Ascending aorta (tissue), 2 donors: Measurements from ENCODE around the gene POMT1. TPM values are rescaled to one million over a fixed set of nuclear protein-coding genes. Genes with fewer than 3 reads are reported as not detected.
"Not testable (repeated sequence)": the region's sequence is repeated elsewhere in the genome, so short reads cannot be mapped to it uniquely, and the experiment has no call there.

Source experiments
- DNase-seq, 2 donors: peaks; one replicate each; pipeline ENCODE4 v3.0.0-alpha.2; 2019; ENCODE audit warnings: low spot score in 2 of 2
- H3K27ac ChIP-seq, 2 donors: fragments of 200-600 bp; sonication (generic); one replicate each; pipeline ENCODE4 v1.5.1; 2016 to 2017; ENCODE audit warnings: mild to moderate bottlenecking in 1 of 2
- H3K27me3 ChIP-seq: fragments of 200-600 bp; sonication (generic); one replicate; pipeline ENCODE4 v1.5.1; 2017
- H3K36me3 ChIP-seq, 2 donors: fragments of 200-600 bp; sonication (generic); one replicate each; pipeline ENCODE4 v1.5.1; 2016
- H3K4me1 ChIP-seq, 2 donors: fragments of 200-600 bp; sonication (generic); one replicate each; pipeline ENCODE4 v1.5.1; 2016 to 2017; ENCODE audit warnings: mild to moderate bottlenecking in 1 of 2
- H3K4me3 ChIP-seq, 2 donors: fragments of 200-600 bp; sonication (generic); one replicate each; pipeline ENCODE4 v1.5.1; 2016 to 2017; ENCODE audit warnings: mild to moderate bottlenecking in 1 of 2
- H3K9me3 ChIP-seq, 2 donors: fragments of 200-600 bp; sonication (generic); one replicate each; pipeline ENCODE4 v1.5.1; 2016
- CTCF ChIP-seq, 3 experiments: fragments of 200-600 bp in 2 of 3; fragments of 450-650 bp in 1 of 3; sonication (generic) in 2 of 3; IDR thresholded peaks; one replicate each; pipeline ENCODE4 v1.5.1; 2016 to 2019; ENCODE audit warnings: antibody characterized with exemption in 3 of 3, mild to moderate bottlenecking in 1 of 3, moderate library complexity in 1 of 3
- intact Hi-C: fragments of 100-400 bp; cut with DNase I; formaldehyde crosslinking; loops from one replicate; pipeline ENCODE4 v1.15.1; 2023
- total RNA-seq: library from RNA; depleted of rRNA; stranded (reverse); fragments of >200 nt; gene quantifications from one replicate; pipeline ENCODE4 v1.1.0, GENCODE V29; 2016

The POMT1 gene, protein sequence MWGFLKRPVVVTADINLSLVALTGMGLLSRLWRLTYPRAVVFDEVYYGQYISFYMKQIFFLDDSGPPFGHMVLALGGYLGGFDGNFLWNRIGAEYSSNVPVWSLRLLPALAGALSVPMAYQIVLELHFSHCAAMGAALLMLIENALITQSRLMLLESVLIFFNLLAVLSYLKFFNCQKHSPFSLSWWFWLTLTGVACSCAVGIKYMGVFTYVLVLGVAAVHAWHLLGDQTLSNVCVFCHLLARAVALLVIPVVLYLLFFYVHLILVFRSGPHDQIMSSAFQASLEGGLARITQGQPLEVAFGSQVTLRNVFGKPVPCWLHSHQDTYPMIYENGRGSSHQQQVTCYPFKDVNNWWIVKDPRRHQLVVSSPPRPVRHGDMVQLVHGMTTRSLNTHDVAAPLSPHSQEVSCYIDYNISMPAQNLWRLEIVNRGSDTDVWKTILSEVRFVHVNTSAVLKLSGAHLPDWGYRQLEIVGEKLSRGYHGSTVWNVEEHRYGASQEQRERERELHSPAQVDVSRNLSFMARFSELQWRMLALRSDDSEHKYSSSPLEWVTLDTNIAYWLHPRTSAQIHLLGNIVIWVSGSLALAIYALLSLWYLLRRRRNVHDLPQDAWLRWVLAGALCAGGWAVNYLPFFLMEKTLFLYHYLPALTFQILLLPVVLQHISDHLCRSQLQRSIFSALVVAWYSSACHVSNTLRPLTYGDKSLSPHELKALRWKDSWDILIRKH
- total RNA-seq: 128 TPM

- Histone ChIP-seq H3K9me3 (no peaks in the 10 kb centered on the region), H3K36me3 (peaks cover 22 to 23% of the 10 kb centered on the region in 2 donors), H3K4me1 (peaks cover 10 to 17% of the 10 kb centered on the region in 2 donors), H3K27me3 (no peaks in the 10 kb centered on the region), H3K27ac (peak within 1 kb of the TSS; percentile 12 to 54), H3K4me3 (peak within 1 kb of the TSS; percentile 89 to 96)
- no peak for TF ChIP-seq CTCF (IDR thresholded peaks at IDR 0.05)
- intact Hi-C loops: no loop called here
- peak; percentile 38 to 92 for DNase-seq
Observed at GRCh38 chr9:131502781-131503625, at the start of gene POMT1. POMT1 (plus strand) TSS chr9:131502918; CDS start chr9:131504219, 1,301 bp downstream.

- intact Hi-C loops: no loop called here
- H3K36me3 ChIP-seq: peaks cover 75 to 83% of the 10 kb centered on the region in 2 donors
- peak in 1 of 2 donors; percentile 5 for DNase-seq
Observed at GRCh38 chr9:131454028-131454427, 48.7 kb upstream of the POMT1 start.

GRCh38 chr9:131455655-131456054 is 47.1 kb upstream of the POMT1 start:
- peaks cover 84 to 86% of the 10 kb centered on the region in 2 donors for H3K36me3 ChIP-seq
- H3K27ac ChIP-seq, H3K4me1 ChIP-seq, H3K9me3 ChIP-seq, H3K27me3 ChIP-seq, intact Hi-C loops, H3K4me3 ChIP-seq: not testable (repeated sequence)
- DNase-seq: peak in 1 of 2 donors; percentile 24

More at GRCh38 chr9:131454028-131454427, 48.7 kb upstream of the POMT1 start:
- Histone ChIP-seq H3K9me3 (no peaks in the 10 kb centered on the region), H3K4me3 (no peak overlapping the region), H3K27me3 (no peaks in the 10 kb centered on the region), H3K27ac (no peak overlapping the region), H3K4me1 (no peaks in the 10 kb centered on the region)
- TF ChIP-seq CTCF (IDR thresholded peaks at IDR 0.05): no peak

- peak in 1 of 2 donors; percentile 34 for DNase-seq
- intact Hi-C loops: no loop called here
- H3K27me3 ChIP-seq: no peaks in the 10 kb centered on the region
- peaks cover 84 to 86% of the 10 kb centered on the region in 2 donors for H3K36me3 ChIP-seq
- no peaks in the 10 kb centered on the region for H3K9me3 ChIP-seq
- H3K4me3 ChIP-seq: no peak overlapping the region
- no peaks in the 10 kb centered on the region for H3K4me1 ChIP-seq
- no peak for TF ChIP-seq CTCF (IDR thresholded peaks at IDR 0.05)
- no peak overlapping the region for H3K27ac ChIP-seq
Observed at GRCh38 chr9:131457746-131458145, 45.0 kb upstream of the POMT1 start.

- Histone ChIP-seq H3K4me3 (no peak overlapping the region), H3K27me3 (no peaks in the 10 kb centered on the region), H3K36me3 (peaks cover 75 to 95% of the 10 kb centered on the region in 2 donors), H3K4me1 (no peaks in the 10 kb centered on the region), H3K27ac (no peak overlapping the region), H3K9me3 (no peaks in the 10 kb centered on the region)
- intact Hi-C loops: no loop called here
- no peak for TF ChIP-seq CTCF (IDR thresholded peaks at IDR 0.05)
- DNase-seq: peak in 1 of 2 donors; percentile 54
Observed at GRCh38 chr9:131459056-131459455, 43.7 kb upstream of the POMT1 start.
